ENCODE measurements around the gene MDP1. TPM values are rescaled to one million over a fixed set of nuclear protein-coding genes. Genes with fewer than 3 reads are reported as not detected.

Gene MDP1
- total and polyA plus RNA-seq, 2 experiments from 2014 or later, result 9.8 to 31.1 TPM

- Mint-ChIP-seq H3K27me3 (ENCODE audit: insufficient read depth, low read depth, poor library complexity) (peaks cover 4% of the 10 kb centered on the region), H3K4me3 (no peak overlapping the region), H3K9me3 (no peaks in the 10 kb centered on the region), H3K4me1 (peaks cover 12% of the 10 kb centered on the region), H3K27ac (no peak overlapping the region), H3K36me3 (ENCODE audit: low read depth) (peaks cover 52% of the 10 kb centered on the region)
- no peaks in the 10 kb centered on the region for H3K27me3 ChIP-seq (ENCODE audit: insufficient read depth)
- H3K36me3 ChIP-seq (ENCODE audit: insufficient read depth), result peaks cover 17% of the 10 kb centered on the region; the same call in 1 of the 2 replicates
- H3K4me3 ChIP-seq, result no peak overlapping the region
- peaks cover 14% of the 10 kb centered on the region; the same call in 1 of the 2 replicates for H3K4me1 ChIP-seq (ENCODE audit: insufficient read depth)
- peaks cover 3% of the 10 kb centered on the region; the same call in 1 of the 2 replicates for H4K20me1 ChIP-seq (replicated peaks; ENCODE audit: insufficient read depth)
- no peaks in the 10 kb centered on the region for H3K9me2 ChIP-seq (ENCODE audit: insufficient read depth)
- peaks cover 18% of the 10 kb centered on the region for H3K79me2 ChIP-seq (replicated peaks; ENCODE audit: insufficient read depth)
- no peak for DNase-seq (ENCODE audit: low spot score)
- no peak for TF ChIP-seq REST (IDR thresholded peaks at IDR 0.05; ENCODE audit: unreplicated experiment)
- H3K27ac ChIP-seq (ENCODE audit: low read depth), result no peak overlapping the region
- ATAC-seq, result no peak
- H2AFZ ChIP-seq, result no peak overlapping the region
- peaks cover 11% of the 10 kb centered on the region for H3F3A ChIP-seq (replicated peaks; ENCODE audit: low read depth)
- H3K4me2 ChIP-seq, result no peak overlapping the region
Observed at GRCh38 chr14:24236689-24237462, 21.0 kb upstream of the MDP1 start.

DNA sequence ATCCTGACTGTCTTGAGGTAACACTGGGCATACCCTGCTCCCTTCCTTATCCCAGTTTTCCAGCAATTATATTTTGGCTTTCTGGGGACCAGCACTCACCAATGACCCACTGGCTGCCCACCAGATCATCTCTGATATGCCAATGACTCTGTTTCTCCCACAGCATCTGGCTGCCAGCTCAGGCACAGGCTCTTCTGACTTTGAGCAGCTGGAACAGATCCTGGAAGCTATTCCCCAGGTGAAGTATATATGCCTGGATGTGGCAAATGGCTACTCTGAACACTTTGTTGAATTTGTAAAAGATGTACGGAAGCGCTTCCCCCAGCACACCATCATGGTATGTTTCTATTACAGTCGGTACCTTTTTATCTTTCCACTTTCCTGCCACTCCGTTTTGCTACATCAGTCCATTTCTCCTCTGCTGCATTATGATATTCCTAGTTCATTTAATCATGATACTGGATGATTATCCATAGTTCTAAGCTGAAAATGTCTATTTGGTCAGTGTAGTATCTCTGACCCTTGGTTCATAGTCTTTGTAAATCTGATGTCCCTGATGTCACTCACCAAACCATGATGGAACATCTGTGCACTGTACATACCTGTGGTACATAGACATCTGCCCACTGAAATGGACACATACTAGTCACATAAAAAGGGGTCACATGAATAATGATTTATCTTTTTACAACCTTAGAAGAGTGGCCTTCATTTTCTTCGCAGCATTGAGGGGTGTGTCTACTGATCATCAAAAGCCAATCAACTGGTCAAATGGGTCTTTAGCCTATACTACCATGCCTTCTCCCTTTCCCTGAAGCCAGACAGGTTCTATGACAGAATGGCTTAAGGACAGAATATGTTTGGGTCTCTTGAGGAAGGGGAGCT, 20.2 kb upstream of the MDP1 start:
- H3K4me2 ChIP-seq, result no peak overlapping the region
- no peak overlapping the region for H3K27ac ChIP-seq (ENCODE audit: low read depth)
- H3K4me1 ChIP-seq (ENCODE audit: insufficient read depth), result peaks cover 14% of the 10 kb centered on the region
- no peak overlapping the region for H2AFZ ChIP-seq
- Mint-ChIP-seq H3K27me3 (ENCODE audit: insufficient read depth, low read depth, poor library complexity) (peaks cover 7% of the 10 kb centered on the region), H3K9me3 (no peaks in the 10 kb centered on the region), H3K4me1 (peaks cover 16% of the 10 kb centered on the region), H3K4me3 (no peak overlapping the region), H3K36me3 (ENCODE audit: low read depth) (peaks cover 52% of the 10 kb centered on the region), H3K27ac (no peak overlapping the region)
- H4K20me1 ChIP-seq (replicated peaks; ENCODE audit: insufficient read depth), result peaks cover 3% of the 10 kb centered on the region; the same call in 1 of the 2 replicates
- peaks cover 24% of the 10 kb centered on the region for H3K79me2 ChIP-seq (replicated peaks; ENCODE audit: insufficient read depth)
- no peak for TF ChIP-seq CTCF (conservative IDR thresholded peaks at IDR 0.05; ENCODE audit: low read depth in 2 of 2)
- no peak for TF ChIP-seq NANOG (IDR thresholded peaks at IDR 0.05; ENCODE audit: borderline replicate concordance)
- TF ChIP-seq POLR2AphosphoS5 (IDR thresholded peaks at IDR 0.05; ENCODE audit: low read depth), result no peak
- peaks cover 7% of the 10 kb centered on the region; the same call in 1 of the 2 replicates for H3F3A ChIP-seq (replicated peaks; ENCODE audit: low read depth)
- no peaks in the 10 kb centered on the region for H3K9me2 ChIP-seq (ENCODE audit: insufficient read depth)
- no peaks in the 10 kb centered on the region for H3K27me3 ChIP-seq (ENCODE audit: insufficient read depth)
- no peak overlapping the region for H3K4me3 ChIP-seq
- peaks cover 17% of the 10 kb centered on the region; the same call in 1 of the 2 replicates for H3K36me3 ChIP-seq (ENCODE audit: insufficient read depth)
- ATAC-seq, result no peak
- no peak for DNase-seq (ENCODE audit: low spot score)
